Smooth muscle cell (in vitro differentiated cells): ENCODE measurements around the gene MINDY3. TPM values are rescaled to one million over a fixed set of nuclear protein-coding genes. Genes with fewer than 3 reads are reported as not detected.
"Not testable (repeated sequence)": the region's sequence is repeated elsewhere in the genome, so short reads cannot be mapped to it uniquely, and the experiment has no call there.

Experiments used
- DNase-seq: peaks from one replicate; lab custom pipeline; 2025; ENCODE audit not compliant: unreplicated experiment; lab: John Stamatoyannopoulos, UW
- H2AFZ ChIP-seq: fragments of 200-600 bp; sonication (generic); 2 replicates; pipeline ENCODE4 v1.6.0; 2016; ENCODE audit warnings: antibody characterized with exemption, low read depth, mild to moderate bottlenecking
- H3F3A ChIP-seq: fragments of 200-600 bp; sonication (generic); 2 replicates; pipeline ENCODE4 v1.6.0; 2017; ENCODE audit warnings: antibody characterized with exemption, low read depth
- H3K27ac ChIP-seq: fragments of 200-600 bp; sonication (generic); 2 replicates; pipeline ENCODE4 v1.5.1; 2016; ENCODE audit warnings: low read depth, mild to moderate bottlenecking
- H3K27me3 ChIP-seq: fragments of 200-600 bp; sonication (generic); 2 replicates; pipeline ENCODE4 v1.6.1; 2016; ENCODE audit warnings: low read depth, mild to moderate bottlenecking
- H3K36me3 ChIP-seq: fragments of 200-600 bp; sonication (generic); 2 replicates; pipeline ENCODE4 v1.5.1; 2016; ENCODE audit warnings: low read depth
- H3K4me1 ChIP-seq: fragments of 200-600 bp; sonication (generic); 2 replicates; pipeline ENCODE4 v1.5.1; 2016; ENCODE audit warnings: low read depth
- H3K4me2 ChIP-seq: fragments of 200-600 bp; sonication (generic); 2 replicates; pipeline ENCODE4 v1.6.0; 2016; ENCODE audit warnings: mild to moderate bottlenecking
- H3K4me3 ChIP-seq: fragments of 200-600 bp; sonication (generic); 2 replicates; pipeline ENCODE4 v1.5.1; 2016; ENCODE audit warnings: mild to moderate bottlenecking
- H3K79me2 ChIP-seq: fragments of 200-600 bp; sonication (generic); 2 replicates; pipeline ENCODE4 v1.6.0; 2016; ENCODE audit warnings: low read depth, mild to moderate bottlenecking
- H3K9ac ChIP-seq: fragments of 200-600 bp; sonication (generic); 2 replicates; pipeline ENCODE4 v1.6.0; 2016; ENCODE audit warnings: low read depth
- H3K9me3 ChIP-seq: fragments of 200-600 bp; sonication (generic); replicated peaks from 2 replicates; pipeline ENCODE4 v1.5.1; 2016; ENCODE audit warnings: low read depth
- H4K20me1 ChIP-seq: fragments of 200-600 bp; sonication (generic); 2 replicates; pipeline ENCODE4 v1.6.0; 2016; ENCODE audit warnings: low read depth
- CTCF ChIP-seq: fragments of 200-600 bp; sonication (generic); IDR thresholded peaks from 2 replicates; pipeline ENCODE4 v1.5.1; 2017; ENCODE audit warnings: borderline replicate concordance, mild to moderate bottlenecking, antibody characterized with exemption; ENCODE audit not compliant: insufficient read depth, poor library complexity, severe bottlenecking
- WGBS: methylation state at CpG from one replicate; pipeline ENCODE4 v1.1.7; 2016; ENCODE audit warnings: low lambda C conversion rate; 5-methylcytosine and 5-hydroxymethylcytosine counted together
- polyA plus RNA-seq: library from polyadenylated mRNA; unstranded; fragments of >200 nt; fragmentation: Nextera tagmentation; extraction: Ambion mirVana; gene quantifications from 2 replicates; pipeline ENCODE4 v1.2.1, GENCODE V29; 2016
- total RNA-seq: library from RNA; depleted of rRNA; stranded (reverse); fragments of >200 nt; gene quantifications from 2 replicates; pipeline ENCODE4 v1.2.3, GENCODE V29; 2014

MINDY3 gene
- total and polyA plus RNA-seq, 2 experiments from 2014 or later = 16.9 to 32.2 TPM

- no peak for DNase-seq
- Histone ChIP-seq H2AFZ (no peak overlapping the region), H3K9me3 (no peaks in the 10 kb centered on the region), H3K9ac (no peak overlapping the region), H3K4me1 (no peaks in the 10 kb centered on the region), H3K27ac (no peak overlapping the region), H3F3A (no peaks in the 10 kb centered on the region), H3K36me3 (no peaks in the 10 kb centered on the region), H3K27me3 (no peaks in the 10 kb centered on the region), H3K4me3 (no peak overlapping the region), H3K79me2 (peaks cover 75% of the 10 kb centered on the region), H3K4me2 (no peak overlapping the region), H4K20me1 (peaks cover 74% of the 10 kb centered on the region)
- TF ChIP-seq CTCF = no peak
- WGBS = 17% methylated on average over 2 of the region's 2 CpGs
Observed at GRCh38 chr10:15852111-15852557, 8.2 kb downstream of the MINDY3 start.

- H3K36me3 ChIP-seq, H3F3A ChIP-seq, H3K4me2 ChIP-seq, H3K27ac ChIP-seq, H2AFZ ChIP-seq, H3K9me3 ChIP-seq, H3K27me3 ChIP-seq, DNase-seq, H3K4me3 ChIP-seq, H3K9ac ChIP-seq, H3K4me1 ChIP-seq: not testable (repeated sequence)
- Histone ChIP-seq H4K20me1 (peaks cover 75% of the 10 kb centered on the region), H3K79me2 (peaks cover 63% of the 10 kb centered on the region)
- 67% methylated on average over 9 of the region's 9 CpGs for WGBS
Observed at GRCh38 chr10:15850337-15850978, 9.8 kb downstream of the MINDY3 start.

- WGBS = 98% methylated on average over 4 of the region's 4 CpGs
- Histone ChIP-seq H3K27me3 (no peaks in the 10 kb centered on the region), H3K4me3 (no peak overlapping the region), H3K9me3 (no peaks in the 10 kb centered on the region), H2AFZ (no peak overlapping the region), H4K20me1 (peaks cover 73% of the 10 kb centered on the region), H3K79me2 (peaks cover 55% of the 10 kb centered on the region), H3K27ac (no peak overlapping the region), H3F3A (no peaks in the 10 kb centered on the region), H3K36me3 (no peaks in the 10 kb centered on the region), H3K4me1 (no peaks in the 10 kb centered on the region), H3K9ac (no peak overlapping the region), H3K4me2 (no peak overlapping the region)
- TF ChIP-seq CTCF = no peak
- no peak for DNase-seq
Observed at GRCh38 chr10:15849316-15849715, 11.0 kb downstream of the MINDY3 start.

- H3K36me3 ChIP-seq = no peaks in the 10 kb centered on the region
- no peaks in the 10 kb centered on the region for H3K9me3 ChIP-seq
- TF ChIP-seq CTCF = no peak
- H3K4me2 ChIP-seq = no peak overlapping the region
- H3K27me3 ChIP-seq = no peaks in the 10 kb centered on the region
- H3K79me2 ChIP-seq = peaks cover 40% of the 10 kb centered on the region
- WGBS = 98% methylated on average over 4 of the region's 4 CpGs
- H4K20me1 ChIP-seq = peaks cover 72% of the 10 kb centered on the region
- H3K4me3 ChIP-seq = no peak overlapping the region
- H2AFZ ChIP-seq = no peak overlapping the region
- no peak overlapping the region for H3K9ac ChIP-seq
- DNase-seq = no peak
- H3K4me1 ChIP-seq = no peaks in the 10 kb centered on the region
- no peak overlapping the region for H3K27ac ChIP-seq
- no peaks in the 10 kb centered on the region for H3F3A ChIP-seq
Observed at GRCh38 chr10:15847481-15847880, 12.8 kb downstream of the MINDY3 start.
